Spleen (tissue), 7 donors: ENCODE measurements around the gene SPRED1.

Experiments
- CTCF ChIP-seq, 11 experiments: fragments of 200-600 bp in 7 of 11; fragments of 450-650 bp in 4 of 11; sonication (generic) in 4 of 11; IDR thresholded peaks in 8 of 11; conservative IDR thresholded peaks in 3 of 11; 1 replicate in 7 of 11; 2 replicates in 4 of 11; pipeline versions ENCODE4 v1.4.0 to v1.8.0; 2016 to 2021; ENCODE audit warnings: antibody characterized with exemption in 11 of 11, inconsistent platforms in 4 of 11, mild to moderate bottlenecking in 1 of 11
- POLR2A ChIP-seq, 3 donors: fragments of 450-650 bp; IDR thresholded peaks; one replicate each; pipeline ENCODE4 v1.5.1; 2017; ENCODE audit warnings: antibody characterized with exemption in 3 of 3, mild to moderate bottlenecking in 1 of 3
- donor health status: DM: no; HTN: no; CAD: no; lungs with moderate emphysema.
- donor health status: DM: no; HTN: no; CAD: no.
- donor health status: DM: no; HTN: no; CAD: no.

GRCh38 chr15:38307251-38307650 lies 54.6 kb downstream of the SPRED1 start:
- TF ChIP-seq CTCF (IDR thresholded peaks at IDR 0.05 in 8 of 11, conservative IDR thresholded peaks at IDR 0.05 in 3 of 11) (no peak), POLR2A (IDR thresholded peaks at IDR 0.05) (no peak)
